Measurements from ENCODE around the gene ADAMTS19. TPM values are rescaled to one million over a fixed set of nuclear protein-coding genes. Genes with fewer than 3 reads are reported as not detected.

Gene ADAMTS19
- total and polyA plus RNA-seq, 11 donors = 0.16 to 1.2 (median 0.53) TPM; not detected in 3

DNA sequence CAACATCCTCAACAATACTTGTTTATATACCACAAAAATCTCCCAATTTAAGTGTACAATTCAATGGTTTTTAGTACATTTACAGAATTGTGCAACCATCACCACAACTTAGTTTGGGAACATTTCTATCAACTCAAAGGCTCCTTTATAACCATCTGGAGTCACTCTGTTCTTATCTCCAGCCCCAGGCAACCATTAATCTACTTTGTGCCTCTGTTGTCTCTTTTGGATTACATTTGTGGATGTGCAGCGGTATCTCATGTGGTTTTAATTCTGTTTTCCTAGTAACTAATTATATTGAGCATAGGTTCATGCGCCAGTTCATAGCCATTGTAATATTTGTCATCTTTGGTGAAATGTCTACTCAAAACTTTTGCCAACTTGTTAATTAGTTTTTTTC is 14.4 kb downstream of the ADAMTS19 start:
- Histone ChIP-seq H3K36me3 (no peaks in the 10 kb centered on the region), H3K4me1 (peaks cover 0 to 5% (median 0%) of the 10 kb centered on the region in 12 donors), H3K9me3 (no peaks in the 10 kb centered on the region), H3K27me3 (no peaks in the 10 kb centered on the region), H3K4me3 (no peak overlapping the region), H3K27ac (no peak overlapping the region)
- WGBS, 4 donors = 74 to 83% (median 79%) methylated on average over 2 of the region's 2 CpGs
- ATAC-seq = no peak
- intact Hi-C loops (cut with DNase I) = no loop called here
- TF ChIP-seq, protein P1, sequence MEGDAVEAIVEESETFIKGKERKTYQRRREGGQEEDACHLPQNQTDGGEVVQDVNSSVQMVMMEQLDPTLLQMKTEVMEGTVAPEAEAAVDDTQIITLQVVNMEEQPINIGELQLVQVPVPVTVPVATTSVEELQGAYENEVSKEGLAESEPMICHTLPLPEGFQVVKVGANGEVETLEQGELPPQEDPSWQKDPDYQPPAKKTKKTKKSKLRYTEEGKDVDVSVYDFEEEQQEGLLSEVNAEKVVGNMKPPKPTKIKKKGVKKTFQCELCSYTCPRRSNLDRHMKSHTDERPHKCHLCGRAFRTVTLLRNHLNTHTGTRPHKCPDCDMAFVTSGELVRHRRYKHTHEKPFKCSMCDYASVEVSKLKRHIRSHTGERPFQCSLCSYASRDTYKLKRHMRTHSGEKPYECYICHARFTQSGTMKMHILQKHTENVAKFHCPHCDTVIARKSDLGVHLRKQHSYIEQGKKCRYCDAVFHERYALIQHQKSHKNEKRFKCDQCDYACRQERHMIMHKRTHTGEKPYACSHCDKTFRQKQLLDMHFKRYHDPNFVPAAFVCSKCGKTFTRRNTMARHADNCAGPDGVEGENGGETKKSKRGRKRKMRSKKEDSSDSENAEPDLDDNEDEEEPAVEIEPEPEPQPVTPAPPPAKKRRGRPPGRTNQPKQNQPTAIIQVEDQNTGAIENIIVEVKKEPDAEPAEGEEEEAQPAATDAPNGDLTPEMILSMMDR (IDR thresholded peaks at IDR 0.05) = no peak
- TF ChIP-seq POLR2A (IDR thresholded peaks at IDR 0.05) = no peak
- no peak for DNase-seq

DNA sequence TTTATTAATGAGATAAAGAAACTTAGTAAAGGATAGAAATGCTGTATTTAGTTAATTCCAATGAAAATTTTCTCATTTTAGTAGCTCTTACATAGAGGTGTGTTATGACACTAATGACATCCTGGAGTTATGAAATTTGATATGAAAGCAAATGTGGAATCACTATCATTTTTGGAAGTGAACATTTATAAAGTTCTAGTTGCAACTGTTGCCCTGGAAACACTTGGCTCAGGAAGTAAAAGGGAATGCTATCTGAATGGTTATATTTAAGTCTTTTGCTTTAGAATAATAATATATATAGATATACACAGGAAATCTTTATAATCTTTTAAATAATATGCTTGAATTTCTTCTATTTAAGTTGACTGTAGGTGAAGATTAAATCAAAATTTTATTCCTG is 16.7 kb downstream of the ADAMTS19 start:
- no peak overlapping the region for H3K27ac ChIP-seq
- H3K4me1 ChIP-seq = peaks cover 0 to 5% (median 0%) of the 10 kb centered on the region in 12 donors
- no peak for ATAC-seq
- H3K9me3 ChIP-seq = no peaks in the 10 kb centered on the region
- TF ChIP-seq POLR2A (IDR thresholded peaks at IDR 0.05) = no peak
- TF ChIP-seq, protein P1 (IDR thresholded peaks at IDR 0.05) = no peak
- DNase-seq = no peak
- H3K4me3 ChIP-seq = no peak overlapping the region
- intact Hi-C loops (cut with DNase I) = no loop called here
- no peaks in the 10 kb centered on the region for H3K27me3 ChIP-seq
- no peaks in the 10 kb centered on the region for H3K36me3 ChIP-seq

DNA sequence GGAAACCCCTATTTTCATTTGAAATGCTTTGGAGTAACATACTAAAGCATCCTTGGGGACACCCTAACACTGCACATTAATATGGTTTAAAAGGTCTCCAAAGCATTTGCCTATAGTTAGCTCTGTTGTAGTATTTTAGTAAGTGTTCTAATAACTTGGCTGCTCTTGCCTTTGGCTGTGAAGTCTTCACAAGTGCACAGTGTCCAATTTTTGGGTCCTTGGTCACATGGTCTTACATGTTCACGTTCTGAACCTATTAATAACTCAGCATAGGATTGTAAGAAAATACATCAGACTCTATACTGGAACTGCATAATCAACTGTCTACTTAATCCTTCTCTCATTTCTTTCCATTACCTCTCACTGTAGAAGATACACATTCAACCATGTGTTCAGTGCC is 17.4 kb downstream of the ADAMTS19 start:
- TF ChIP-seq POLR2A (IDR thresholded peaks at IDR 0.05) = no peak
- TF ChIP-seq, protein P1 (IDR thresholded peaks at IDR 0.05) = no peak
- 10 to 25% (median 16%) methylated on average over 1 of the region's 1 CpG for WGBS, 4 donors
- H3K36me3 ChIP-seq = no peaks in the 10 kb centered on the region
- H3K4me1 ChIP-seq = peaks cover 0 to 5% (median 0%) of the 10 kb centered on the region in 12 donors
- no peak overlapping the region for H3K4me3 ChIP-seq
- no peak overlapping the region for H3K27ac ChIP-seq
- intact Hi-C loops (cut with DNase I) = no loop called here
- no peaks in the 10 kb centered on the region for H3K27me3 ChIP-seq
- ATAC-seq (peak; percentile 36 to 77 (median 74)), DNase-seq (no peak)
- H3K9me3 ChIP-seq = no peaks in the 10 kb centered on the region

DNA sequence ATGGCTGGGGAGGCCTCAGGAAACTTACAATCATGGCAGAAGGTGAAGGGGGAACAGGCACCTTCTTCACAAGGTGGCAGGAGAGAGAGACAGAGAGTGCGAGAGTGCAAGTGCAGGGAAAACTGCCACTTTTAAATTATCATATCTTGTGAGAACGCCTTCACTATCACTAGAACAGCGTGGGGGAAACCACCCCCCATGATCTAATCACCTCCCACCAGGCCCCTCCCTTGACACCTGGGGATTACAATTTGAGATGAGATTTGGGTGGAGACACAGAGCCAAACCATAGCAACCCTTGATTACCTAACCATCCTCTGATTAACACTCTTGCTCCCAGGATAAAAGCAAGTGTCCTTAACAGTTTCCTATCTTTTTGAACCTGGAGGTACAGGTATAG is 21.1 kb downstream of the ADAMTS19 start:
- no peaks in the 10 kb centered on the region for H3K9me3 ChIP-seq
- peaks cover 0 to 5% (median 0%) of the 10 kb centered on the region in 12 donors for H3K4me1 ChIP-seq
- H3K4me3 ChIP-seq = no peak overlapping the region
- intact Hi-C loops (cut with DNase I) = no loop called here
- ATAC-seq (no peak), DNase-seq (no peak)
- no peaks in the 10 kb centered on the region for H3K27me3 ChIP-seq
- TF ChIP-seq, protein P1 (IDR thresholded peaks at IDR 0.05) = no peak
- TF ChIP-seq POLR2A (IDR thresholded peaks at IDR 0.05) = no peak
- 54 to 72% (median 61%) methylated on average over 3 of the region's 3 CpGs for WGBS, 4 donors
- H3K36me3 ChIP-seq = no peaks in the 10 kb centered on the region
- H3K27ac ChIP-seq = no peak overlapping the region

All from heart left ventricle (tissue), 16 donors.